Retina (tissue), 1 donor: ENCODE results near the gene PPP3CA.

ENCODE experiments used
- DNase-seq: peaks from one replicate; pipeline ENCODE4 v3.0.0-alpha.2; 2016

The PPP3CA gene

GRCh38 chr4:101081695-101082369, 265.5 kb downstream of the PPP3CA start:
- DNase-seq, result no peak

- DNase-seq, result no peak
Measured at GRCh38 chr4:101081166-101081565, 266.2 kb downstream of the PPP3CA start.

- no peak for DNase-seq
Measured at GRCh38 chr4:101078950-101079349, 268.4 kb downstream of the PPP3CA start.

GRCh38 chr4:101076032-101076431, 271.3 kb downstream of the PPP3CA start:
- no peak for DNase-seq

GRCh38 chr4:101075536-101075935, 271.8 kb downstream of the PPP3CA start:
- no peak for DNase-seq

- no peak for DNase-seq
Measured at GRCh38 chr4:101074326-101074725, 273.0 kb downstream of the PPP3CA start.

- DNase-seq, result no peak
Measured at GRCh38 chr4:101071241-101071640, 276.1 kb downstream of the PPP3CA start.

- DNase-seq, result no peak
Measured at GRCh38 chr4:101068115-101068514, 279.2 kb downstream of the PPP3CA start.

GRCh38 chr4:101067383-101067782, 279.9 kb downstream of the PPP3CA start:
- DNase-seq, result no peak

- peak; percentile 27 for DNase-seq
Measured at GRCh38 chr4:101066626-101067170, 280.6 kb downstream of the PPP3CA start.

GRCh38 chr4:101065935-101066485, 281.3 kb downstream of the PPP3CA start:
- DNase-seq, result no peak

- no peak for DNase-seq
Measured at GRCh38 chr4:101065346-101065745, 282.0 kb downstream of the PPP3CA start.

GRCh38 chr4:101064541-101065180, 282.7 kb downstream of the PPP3CA start:
- DNase-seq, result no peak

GRCh38 chr4:101055392-101055791, 291.9 kb downstream of the PPP3CA start:
- no peak for DNase-seq

GRCh38 chr4:101050837-101051205, 296.5 kb downstream of the PPP3CA start:
- DNase-seq, result no peak

GRCh38 chr4:101050088-101050836, 297.1 kb downstream of the PPP3CA start:
- no peak for DNase-seq

- DNase-seq, result no peak
Measured at GRCh38 chr4:101049549-101050001, 297.8 kb downstream of the PPP3CA start.

GRCh38 chr4:101044766-101045165, 302.6 kb downstream of the PPP3CA start:
- DNase-seq, result no peak

GRCh38 chr4:101042847-101043246, 304.5 kb downstream of the PPP3CA start:
- DNase-seq, result no peak

- no peak for DNase-seq
Measured at GRCh38 chr4:101040776-101041175, 306.6 kb downstream of the PPP3CA start.

GRCh38 chr4:101039367-101039766, 308.0 kb downstream of the PPP3CA start:
- DNase-seq, result no peak

- no peak for DNase-seq
Measured at GRCh38 chr4:101037938-101038413, 309.4 kb downstream of the PPP3CA start.

- DNase-seq, result no peak
Measured at GRCh38 chr4:101037249-101037648, 310.1 kb downstream of the PPP3CA start.
